Activated CD4-positive, alpha-beta T cell treated with anti-CD3 and anti-CD28 coated beads, Interleukin-10, Interleukin-2, amounts not matched to agents 100 ng/mL and 50 ng/mL, durations not matched to agents 16 hours and 8 hours (primary cell): ENCODE measurements around the gene TMEM94.

Experiments
- DNase-seq: peaks from one replicate; pipeline ENCODE4 v3.0.0-alpha.2; 2020

The TMEM94 gene

DNA sequence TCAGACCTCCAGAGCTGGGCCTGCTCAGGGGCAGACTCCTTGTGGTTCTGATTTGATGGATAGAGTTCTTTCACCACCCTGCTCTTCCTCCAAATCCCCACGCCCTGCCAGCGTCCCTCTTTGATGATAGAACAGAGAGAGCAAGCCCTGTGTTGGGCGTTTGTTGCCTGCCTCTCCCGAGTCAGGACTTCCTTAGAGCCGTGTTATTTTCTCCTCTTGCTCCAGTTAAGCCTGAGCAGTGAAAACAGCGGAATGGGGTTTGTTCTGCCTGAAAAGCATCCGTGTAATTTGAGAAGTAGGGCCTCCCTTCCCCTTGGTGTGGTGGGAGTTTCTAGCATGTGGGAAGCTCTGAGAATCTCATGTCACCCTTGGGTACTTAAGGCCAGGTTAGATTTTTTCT is 22.1 kb downstream of the TMEM94 start:
- DNase-seq = no peak

DNA sequence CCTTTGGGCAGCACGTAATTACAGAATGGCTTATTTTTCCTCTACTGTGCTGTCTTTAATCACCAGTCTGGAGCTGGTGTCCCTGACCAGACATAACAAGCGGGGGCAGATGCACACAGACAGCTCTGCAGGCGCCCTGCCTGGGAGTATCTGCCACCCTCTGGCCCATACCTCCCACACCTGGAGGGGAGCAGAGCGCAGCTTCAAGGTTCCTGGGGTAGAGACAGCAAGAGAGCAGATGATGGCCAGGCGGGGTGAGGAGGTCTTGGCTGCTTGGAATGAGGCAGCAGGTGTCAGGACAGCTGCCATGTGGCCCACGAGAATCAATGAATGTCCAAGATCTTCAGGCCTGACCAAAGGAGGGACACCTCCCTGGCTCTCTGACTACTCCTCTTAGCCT is 23.8 kb downstream of the TMEM94 start:
- no peak for DNase-seq

DNA sequence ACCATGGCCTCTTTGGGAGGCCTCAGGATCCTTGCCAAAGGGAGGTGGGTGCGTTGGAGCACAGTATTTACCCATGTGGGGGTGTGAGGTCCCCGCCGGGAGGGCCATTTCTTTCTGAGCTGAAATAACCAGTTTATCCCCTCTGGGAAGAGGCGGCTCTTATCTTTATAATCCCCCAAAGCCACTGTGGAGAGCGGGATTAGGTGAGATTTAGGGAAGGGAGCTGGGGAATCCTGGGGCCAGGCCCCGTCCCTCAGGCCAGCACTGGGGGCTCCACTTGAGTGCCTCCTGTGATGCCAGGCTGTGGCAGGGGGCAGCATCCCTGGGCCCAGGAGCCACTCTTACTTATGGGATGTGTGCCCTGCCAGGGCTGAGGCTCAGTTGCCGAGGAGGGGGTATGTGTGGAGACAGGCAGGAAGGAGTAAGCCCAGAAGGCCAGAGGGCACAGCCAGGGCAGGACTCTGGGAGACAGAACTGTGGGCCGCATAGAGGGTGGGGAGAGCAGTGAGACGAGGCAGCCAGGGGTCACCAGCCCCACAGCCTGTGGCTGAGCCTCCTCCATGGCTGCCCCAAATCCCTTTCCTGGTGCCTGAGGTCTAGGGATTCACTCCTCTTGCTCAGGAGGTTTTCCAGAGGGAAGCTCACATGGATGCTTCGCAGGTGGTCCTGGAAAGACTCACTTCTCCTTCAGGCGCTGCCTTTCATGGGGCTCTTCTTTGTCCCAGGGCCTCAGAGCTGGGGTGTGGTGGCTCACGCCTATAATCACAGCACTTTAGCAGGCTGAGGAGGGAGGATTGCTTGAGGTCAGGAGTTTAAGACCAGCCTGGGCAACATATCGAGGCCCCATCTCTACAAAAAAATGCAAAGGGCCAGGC is 25.0 kb downstream of the TMEM94 start:
- no peak for DNase-seq

DNA sequence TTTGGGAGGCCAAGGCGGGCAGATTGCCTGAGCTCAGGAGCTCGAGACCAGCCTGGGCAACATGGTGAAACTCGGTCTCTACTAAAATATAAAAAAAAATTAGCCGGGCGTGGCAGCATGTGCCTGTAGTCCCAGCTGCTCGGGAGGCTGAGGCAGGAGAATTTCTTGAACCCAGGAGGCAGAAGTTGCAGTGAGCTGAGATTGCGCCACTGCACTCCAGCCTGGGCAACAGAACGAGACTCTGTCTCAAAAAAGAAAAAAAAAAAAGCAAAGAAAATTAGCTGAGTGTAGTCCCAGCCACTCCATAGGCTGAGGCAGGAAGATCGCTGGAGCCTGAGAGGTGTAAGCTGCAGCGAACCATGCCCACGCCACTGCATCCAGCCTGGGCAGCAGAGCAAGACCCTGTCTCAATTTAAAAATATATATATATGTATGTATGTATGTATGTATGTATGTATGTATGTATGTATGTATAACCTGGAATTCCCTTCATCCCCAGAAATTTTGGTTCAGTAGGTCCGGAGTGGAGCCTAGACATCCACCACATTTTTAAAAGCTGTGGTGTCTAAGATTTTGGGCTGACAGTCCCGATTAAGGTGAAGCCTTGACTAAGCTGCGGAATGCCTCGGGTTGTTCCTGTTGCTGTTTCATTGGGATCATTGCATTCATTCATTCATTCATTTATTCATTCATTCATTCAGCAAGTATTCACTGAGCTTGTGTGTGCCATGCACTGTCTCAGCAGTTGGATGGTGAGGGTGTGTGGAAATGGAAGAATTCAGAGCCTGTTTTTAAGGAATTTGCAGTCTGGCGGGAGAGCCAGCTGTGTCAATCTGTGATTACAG is 25.9 kb downstream of the TMEM94 start:
- no peak for DNase-seq

DNA sequence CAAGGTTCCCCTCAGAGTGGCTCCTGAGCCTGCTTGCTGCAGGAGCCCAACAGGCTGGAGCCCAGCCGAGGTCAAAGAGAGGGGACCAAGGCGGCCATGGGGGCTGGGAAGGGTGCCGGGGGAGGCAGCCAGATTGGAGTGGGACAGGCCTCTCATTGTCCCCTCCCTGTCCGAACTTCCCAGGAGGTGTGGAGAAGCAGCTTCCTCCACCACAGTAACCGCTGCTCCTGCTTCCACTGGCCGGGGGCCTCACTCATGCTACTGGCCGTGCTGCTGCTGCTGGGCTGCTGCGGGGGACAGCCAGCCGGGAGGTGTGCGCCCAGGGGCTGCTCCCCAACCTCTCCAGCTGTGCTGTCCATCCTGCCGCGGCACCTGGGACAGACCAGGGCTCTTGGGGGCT is 29.3 kb downstream of the TMEM94 start:
- no peak for DNase-seq

DNA sequence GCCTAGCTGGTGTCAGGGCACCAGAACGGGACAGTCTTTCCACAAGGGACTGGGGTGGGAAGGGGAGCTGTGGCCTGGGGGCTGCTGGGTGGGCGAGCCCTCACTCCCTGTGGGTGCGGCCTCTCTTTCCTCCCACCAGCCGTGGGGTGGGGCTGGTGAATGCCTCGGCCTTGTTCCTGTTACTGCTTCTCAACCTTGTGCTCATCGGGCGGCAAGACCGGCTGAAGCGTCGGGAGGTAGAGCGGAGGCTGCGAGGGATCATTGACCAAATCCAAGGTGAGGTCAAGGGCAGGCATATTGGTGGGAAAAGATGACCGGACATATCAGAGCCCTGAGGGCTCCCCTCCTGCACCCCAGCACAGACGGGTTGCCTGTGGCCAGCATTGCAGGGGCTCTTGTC is 29.7 kb downstream of the TMEM94 start:
- no peak for DNase-seq

DNA sequence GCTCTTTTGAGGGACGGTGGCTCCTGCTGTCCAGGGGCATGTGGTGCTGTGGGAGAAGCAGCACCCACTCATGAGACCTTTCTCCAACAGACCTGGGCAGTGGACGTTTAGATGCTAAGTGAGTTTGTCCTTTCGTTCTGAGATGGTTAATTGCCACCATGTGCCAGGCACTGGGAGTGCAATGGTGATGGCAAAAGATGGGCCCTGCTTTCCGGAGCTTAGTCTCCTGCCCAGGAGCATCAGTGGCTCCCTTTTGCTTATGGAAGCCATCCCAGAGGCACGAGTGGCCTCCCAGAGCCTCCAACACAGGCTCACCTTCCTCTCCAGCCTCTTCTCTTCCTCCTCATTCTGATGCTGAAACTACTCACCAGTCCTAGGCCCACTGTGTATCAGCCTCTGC is 30.5 kb downstream of the TMEM94 start:
- DNase-seq = no peak

DNA sequence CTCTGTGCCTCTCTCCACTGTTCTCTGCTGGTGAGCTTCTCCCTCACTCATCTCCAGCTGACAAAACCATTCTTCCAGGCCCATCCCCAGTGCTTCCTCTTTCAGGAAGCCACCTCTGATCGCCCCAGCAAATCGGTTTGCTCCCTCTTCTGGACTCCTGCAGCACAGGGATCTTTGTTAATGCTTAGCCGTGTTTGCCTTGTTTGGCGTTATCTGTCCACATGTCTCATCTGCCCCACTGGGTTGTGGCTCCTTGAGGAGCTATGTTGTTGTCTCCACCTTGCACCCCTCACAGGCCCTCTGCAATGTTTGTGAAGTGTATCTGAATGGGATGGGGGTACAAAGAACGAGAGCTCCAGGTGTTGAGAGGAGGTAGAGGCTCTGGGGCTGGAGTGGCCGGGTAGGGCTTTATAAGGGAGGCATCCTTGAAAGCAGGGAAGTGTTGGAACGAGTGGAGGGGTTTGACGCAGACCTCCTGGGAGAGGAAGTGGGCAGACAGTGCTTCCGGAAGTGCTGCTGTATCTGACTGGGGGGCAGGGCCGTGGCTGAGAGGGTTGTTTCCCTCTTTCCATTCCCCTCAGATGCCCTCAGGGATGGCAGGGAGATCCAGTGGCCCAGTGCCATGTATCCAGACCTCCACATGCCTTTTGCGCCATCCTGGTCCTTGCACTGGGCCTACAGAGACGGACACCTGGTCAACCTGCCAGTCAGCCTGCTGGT is 31.1 kb downstream of the TMEM94 start:
- DNase-seq = peak; percentile 56

DNA sequence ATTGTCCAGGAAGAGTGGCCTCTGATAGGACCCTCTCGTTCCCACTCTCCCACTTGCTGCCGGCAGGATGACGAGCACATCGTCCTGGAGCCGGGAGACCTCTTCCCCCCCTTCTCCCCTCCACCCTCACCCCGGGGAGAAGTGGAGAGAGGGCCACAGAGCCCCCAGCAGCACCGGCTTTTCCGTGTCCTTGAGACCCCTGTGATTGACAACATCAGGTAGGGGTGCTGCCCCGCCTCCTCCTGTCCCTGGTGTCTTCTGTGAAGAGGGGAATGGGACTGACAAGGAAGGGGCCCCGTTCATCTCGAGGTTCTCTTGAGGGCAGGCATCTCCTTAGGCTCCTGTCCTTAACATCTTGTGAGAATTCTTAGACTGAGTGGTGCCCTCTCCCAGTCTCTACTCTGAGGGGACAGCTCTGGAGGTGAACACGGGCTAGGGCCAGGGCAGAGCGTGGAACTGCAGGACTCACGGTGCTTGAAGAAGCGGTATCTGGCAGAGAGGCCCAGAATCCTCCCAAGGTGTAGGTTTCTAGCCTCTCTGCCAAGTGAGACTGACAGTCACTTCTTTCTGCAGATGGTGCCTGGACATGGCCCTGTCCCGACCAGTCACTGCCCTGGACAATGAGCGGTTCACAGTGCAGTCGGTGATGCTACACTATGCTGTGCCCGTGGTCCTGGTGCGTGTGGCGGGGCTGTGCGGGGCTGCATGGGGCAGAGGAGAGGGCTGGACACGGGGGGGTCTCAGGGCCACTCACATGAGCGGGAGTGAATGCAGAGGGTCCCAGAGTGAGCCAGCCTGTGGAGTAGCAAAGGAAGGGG is 32.5 kb downstream of the TMEM94 start:
- DNase-seq = no peak

DNA sequence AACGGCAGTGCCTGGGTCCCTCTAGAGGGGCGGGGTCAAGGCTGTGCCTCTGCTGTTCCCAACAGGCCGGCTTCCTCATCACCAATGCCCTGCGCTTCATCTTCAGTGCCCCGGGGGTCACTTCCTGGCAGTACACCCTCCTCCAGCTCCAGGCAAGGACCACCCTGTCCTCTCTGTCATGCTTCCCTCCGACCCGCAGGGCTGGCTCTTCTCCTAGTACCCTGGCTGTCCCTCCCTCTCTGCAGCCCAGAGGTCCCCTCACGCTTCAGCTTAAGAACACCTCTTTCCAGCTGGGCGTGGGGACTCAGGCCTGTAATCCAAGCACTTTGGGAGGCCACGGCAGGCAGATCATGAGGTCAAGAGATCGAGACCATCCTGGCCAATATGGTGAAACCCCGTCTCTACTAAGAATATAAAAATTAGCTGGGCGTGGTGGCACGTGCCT is 33.1 kb downstream of the TMEM94 start:
- no peak for DNase-seq

DNA sequence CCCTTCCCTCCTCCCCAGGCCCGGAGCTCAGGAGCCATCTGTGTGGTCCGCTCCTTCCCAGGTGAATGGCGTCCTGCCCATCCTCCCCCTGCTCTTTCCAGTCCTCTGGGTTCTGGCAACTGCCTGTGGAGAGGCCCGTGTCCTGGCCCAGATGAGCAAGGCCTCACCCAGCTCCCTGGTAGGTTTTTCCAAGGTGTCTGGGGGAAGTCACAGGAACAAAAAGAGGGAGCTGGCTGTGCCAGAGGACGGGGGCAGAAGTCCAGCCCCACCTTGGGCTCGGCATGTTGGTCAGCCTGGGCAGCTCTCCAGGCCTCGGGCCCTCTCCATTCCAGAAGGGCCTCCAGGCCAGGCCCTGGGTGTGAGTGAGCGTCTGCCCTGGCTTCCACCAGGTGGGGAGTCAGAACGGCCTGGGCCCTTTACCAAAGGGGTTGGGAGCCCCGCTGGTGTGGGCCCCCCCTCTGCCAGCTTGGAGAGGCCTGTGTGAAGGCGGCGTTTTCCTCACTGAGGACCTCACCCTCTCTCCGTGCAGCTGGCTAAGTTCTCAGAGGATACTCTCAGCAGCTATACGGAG is 33.8 kb downstream of the TMEM94 start:
- DNase-seq = no peak

DNA sequence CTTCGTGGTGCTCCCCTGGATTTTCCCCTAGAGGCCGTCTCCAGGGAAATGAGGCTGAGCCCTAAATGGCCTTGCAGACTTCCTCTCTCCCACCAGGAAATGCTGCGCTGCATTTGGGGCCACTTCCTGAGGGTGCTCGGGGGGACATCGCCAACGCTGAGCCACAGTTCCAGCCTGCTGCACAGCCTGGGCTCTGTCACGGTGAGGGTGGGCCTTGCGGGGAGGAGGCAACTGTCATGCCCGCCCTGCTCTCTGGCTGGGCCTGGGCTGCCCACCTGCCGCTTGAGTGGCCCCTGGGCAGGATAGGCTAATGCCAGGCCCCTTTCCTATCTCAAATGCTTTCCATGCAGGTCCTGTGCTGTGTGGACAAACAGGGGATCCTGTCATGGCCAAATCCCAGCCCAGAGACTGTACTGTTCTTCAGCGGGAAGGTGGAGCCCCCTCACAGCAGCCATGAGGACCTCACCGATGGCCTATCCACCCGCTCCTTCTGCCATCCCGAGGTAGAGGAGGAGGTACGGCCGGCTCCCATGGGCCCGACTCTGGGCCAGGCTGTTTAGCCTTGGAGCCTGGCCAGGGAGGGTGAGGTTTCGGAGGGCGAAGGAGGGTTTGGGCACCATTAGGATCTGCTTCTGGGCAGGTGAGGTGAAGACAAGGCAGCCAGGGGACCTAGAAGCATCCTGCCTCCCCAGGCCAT is 34.7 kb downstream of the TMEM94 start:
- no peak for DNase-seq

DNA sequence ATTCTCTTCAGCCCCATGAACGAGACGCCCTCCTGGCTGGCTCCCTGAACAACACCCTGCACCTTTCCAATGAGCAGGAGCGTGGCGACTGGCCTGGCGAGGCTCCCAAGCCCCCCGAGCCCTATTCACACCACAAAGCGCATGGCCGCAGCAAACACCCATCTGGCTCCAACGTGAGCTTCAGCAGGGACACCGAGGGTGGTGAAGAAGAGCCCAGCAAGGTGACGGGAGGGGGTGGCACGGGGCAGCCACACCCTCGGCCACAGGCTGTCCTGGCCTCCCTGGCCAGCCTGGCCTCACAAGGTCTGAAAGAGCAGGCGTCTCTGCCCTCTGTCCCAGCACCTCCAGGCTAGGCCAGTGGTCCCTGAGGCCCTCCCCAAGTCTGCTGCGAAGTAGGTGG is 35.2 kb downstream of the TMEM94 start:
- no peak for DNase-seq

DNA sequence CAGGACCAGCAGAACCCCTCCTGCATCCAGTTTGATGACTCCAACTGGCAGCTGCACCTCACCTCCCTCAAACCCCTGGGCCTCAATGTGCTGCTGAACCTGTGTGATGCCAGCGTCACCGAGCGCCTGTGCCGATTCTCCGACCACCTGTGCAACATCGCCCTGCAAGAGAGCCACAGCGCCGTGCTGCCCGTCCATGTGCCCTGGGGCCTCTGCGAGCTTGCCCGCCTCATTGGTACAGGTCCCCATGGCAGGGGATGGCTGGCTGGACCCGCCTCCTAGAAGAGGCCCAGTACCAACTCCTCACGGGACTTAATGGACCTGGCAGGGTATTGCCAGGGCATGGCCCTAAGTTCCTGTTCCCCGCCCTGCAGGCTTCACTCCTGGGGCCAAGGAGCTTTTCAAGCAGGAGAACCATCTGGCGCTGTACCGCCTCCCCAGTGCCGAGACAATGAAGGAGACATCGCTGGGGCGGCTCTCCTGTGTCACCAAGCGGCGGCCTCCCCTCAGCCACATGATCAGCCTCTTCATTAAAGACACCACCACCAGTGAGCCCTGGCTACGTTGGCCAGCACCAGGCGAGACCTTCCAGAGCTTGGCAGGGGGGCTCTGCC is 36.2 kb downstream of the TMEM94 start:
- DNase-seq = no peak

DNA sequence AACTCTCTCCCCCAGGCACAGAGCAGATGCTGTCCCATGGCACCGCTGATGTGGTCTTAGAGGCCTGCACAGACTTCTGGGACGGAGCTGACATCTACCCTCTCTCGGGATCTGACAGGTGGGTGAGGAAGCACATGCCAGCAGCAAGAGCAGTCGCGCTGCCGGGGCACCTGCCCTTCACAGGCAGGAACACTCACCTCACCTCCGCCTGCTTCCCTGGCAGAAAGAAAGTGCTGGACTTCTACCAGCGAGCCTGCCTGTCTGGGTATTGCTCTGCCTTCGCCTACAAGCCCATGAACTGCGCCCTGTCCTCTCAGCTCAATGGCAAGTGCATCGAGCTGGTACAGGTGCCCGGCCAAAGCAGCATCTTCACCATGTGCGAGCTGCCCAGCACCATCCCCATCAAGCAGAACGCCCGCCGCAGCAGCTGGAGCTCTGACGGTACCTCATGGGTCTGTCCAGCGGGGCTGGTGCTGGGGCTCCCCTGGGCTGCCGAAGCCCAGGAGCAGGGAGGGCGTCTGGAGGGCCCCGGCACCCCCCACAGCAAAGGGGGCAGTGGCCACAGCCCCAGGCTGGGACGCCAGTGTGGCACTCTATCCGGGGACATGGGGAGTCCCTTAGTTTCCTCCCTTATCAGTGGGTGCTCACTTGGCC is 37.2 kb downstream of the TMEM94 start:
- no peak for DNase-seq

DNA sequence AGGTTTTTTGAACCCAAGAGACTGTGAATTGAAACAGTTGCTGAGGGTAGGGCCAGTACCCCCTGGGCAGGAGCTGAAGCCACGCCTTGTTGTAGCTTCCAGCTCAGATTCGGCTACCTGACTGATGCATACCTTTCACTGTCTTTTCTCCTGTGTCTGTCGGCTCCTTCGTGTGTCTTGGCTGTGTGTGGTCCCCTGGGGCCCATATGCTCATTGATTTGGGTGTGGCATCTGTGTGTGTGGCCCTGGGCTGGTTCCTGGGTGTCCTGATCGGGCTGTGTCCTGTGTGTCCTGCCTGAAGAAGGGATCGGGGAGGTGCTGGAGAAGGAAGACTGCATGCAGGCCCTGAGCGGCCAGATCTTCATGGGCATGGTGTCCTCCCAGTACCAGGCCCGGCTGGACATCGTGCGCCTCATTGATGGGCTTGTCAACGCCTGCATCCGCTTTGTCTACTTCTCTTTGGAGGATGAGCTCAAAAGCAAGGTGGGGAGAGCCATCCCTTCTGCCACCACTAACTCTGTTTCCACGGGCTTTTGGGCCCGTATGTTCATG is 38.0 kb downstream of the TMEM94 start:
- DNase-seq = no peak

DNA sequence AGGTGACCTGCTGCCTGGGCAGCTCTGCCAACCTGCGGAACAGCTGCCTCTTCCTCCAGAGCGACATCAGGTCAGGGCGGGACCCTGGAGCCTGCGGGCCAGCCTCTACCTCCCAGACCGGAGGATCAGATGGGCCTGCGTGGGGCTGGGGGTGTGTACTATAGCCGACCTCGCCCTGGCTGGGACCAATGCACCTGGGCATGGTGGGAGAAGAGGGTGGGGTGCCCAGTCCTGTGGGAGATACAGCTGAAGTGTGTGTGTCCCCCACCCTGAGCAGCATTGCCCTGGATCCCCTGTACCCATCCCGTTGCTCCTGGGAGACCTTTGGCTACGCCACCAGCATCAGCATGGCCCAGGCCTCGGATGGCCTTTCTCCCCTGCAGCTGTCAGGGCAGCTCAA is 39.6 kb downstream of the TMEM94 start:
- no peak for DNase-seq

DNA sequence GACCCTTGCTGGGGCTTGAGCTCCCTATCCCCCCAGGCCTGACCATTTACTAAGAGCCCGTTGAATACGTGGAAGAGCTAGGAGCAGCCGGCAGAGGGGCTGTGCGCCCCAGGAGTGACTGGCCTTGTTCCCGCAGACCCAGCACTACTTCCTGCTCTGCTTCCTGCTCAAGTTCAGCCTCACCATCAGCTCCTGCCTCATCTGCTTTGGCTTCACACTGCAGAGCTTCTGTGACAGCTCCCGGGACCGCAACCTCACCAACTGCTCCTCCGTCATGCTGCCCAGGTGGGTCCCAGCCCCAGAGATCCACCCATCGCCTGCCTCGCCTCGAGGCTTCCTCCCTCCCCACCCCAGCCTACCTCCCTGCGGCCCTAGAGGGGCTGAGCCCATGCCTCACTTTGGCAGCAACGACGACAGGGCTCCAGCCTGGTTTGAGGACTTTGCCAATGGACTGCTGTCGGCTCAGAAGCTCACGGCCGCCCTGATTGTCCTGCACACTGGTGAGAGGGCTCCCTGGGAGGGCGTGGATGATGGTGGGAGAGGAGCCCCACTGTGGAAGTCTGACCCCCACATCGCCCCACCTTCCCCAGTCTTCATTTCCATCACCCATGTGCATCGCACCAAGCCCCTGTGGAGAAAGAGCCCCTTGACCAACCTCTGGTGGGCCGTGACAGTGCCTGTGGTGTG is 41.7 kb downstream of the TMEM94 start:
- no peak for DNase-seq

DNA sequence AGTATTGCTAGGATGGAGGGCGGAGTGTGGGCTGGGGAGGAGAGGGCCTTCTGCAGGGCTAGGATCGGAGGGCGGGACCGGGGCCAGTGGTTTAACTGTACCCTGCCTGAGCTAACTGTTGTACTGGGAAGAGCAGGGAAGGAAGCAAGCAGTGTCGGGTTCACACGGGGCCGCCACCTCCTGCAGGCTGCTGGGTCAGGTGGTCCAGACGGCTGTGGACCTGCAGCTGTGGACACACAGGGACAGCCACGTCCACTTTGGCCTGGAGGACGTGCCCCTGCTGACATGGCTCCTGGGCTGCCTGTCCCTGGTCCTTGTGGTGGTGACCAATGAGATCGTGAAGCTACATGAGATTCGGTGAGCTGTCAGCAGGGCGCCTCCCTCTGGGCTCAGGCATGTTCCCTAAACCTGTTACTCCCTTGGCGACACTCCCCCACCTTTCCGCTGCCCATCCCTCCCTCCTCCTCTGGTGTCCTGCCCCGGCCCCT is 42.3 kb downstream of the TMEM94 start:
- no peak for DNase-seq
